Measurements from ENCODE around the gene CARNS1. TPM values are rescaled to one million over a fixed set of nuclear protein-coding genes. Genes with fewer than 3 reads are reported as not detected.

The CARNS1 gene
- total and polyA plus RNA-seq, 2 of the 13 experiments (the other 11 are each of a cell fraction or from before 2014, with no cell fraction given): not detected

DNA sequence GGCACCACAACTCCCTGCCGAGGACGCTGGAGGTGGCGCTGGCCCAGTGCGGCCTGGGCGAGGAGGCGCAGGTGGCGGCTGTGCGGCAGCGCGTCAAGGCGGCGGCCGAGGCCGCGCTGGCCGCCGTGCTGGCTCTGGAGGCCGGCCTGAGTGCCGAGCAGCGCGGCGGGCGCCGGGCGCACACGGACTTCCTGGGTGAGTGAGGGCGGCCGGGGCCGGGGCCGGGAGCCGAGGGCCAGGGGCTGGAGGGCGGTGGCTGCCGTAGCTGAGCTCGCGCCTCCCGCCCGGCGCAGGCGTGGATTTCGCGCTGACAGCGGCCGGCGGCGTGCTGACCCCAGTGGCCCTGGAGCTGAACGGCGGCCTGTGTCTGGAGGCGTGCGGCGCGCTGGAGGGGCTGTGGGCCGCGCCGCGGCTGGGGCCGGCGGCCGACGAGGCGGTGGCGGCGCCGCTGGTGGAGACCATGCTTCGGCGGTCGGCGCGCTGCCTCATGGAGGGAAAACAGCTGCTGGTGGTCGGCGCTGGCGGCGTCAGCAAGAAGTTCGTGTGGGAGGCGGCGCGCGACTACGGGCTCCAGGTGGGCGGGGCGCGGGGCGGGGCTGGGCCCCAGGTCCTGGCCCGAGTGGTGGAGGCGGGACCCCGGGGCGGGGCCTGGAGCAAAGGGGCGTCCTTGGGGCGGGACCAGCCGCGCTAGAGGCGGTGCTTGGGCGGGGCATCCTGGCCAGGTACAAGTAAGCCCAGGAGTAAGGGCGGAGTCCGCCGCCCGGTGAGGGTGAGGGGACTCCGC is 5.4 kb downstream of the CARNS1 start (continued):
- TF ChIP-seq ZNF18 (CRISPR knock-in tag; IDR thresholded peaks at IDR 0.05; ENCODE audit: insufficient replicate concordance) (no peak), MLLT10 (CRISPR knock-in tag; IDR thresholded peaks at IDR 0.05) (no peak), KLF16 (CRISPR knock-in tag; IDR thresholded peaks at IDR 0.05) (peak in 1 of 2 experiments; percentile 29; a peak in 1 of 4 replicates), NFAT5 (CRISPR knock-in tag; IDR thresholded peaks at IDR 0.05) (0 out of 2 replicates have a peak, but pooled peaks have one; percentile 11), ZNF614 (CRISPR knock-in tag; IDR thresholded peaks at IDR 0.05; ENCODE audit: borderline replicate concordance) (no peak), KAT8 (CRISPR knock-in tag; IDR thresholded peaks at IDR 0.05) (0 out of 2 replicates have a peak, but pooled peaks have one; percentile 17), KDM1A (CRISPR knock-in tag; IDR thresholded peaks at IDR 0.05) (no peak), CCDC6 (CRISPR knock-in tag; IDR thresholded peaks at IDR 0.05) (peak; percentile 89; the same call in 1 of the 2 replicates), UBTF (CRISPR knock-in tag; IDR thresholded peaks at IDR 0.05) (peak; percentile 74; the same call in 1 of the 2 replicates), FOXP1 (IDR thresholded peaks at IDR 0.05) (no peak), FOXP1 (CRISPR knock-in tag; IDR thresholded peaks at IDR 0.05) (no peak), KAT7 (CRISPR knock-in tag; IDR thresholded peaks at IDR 0.05; ENCODE audit: borderline replicate concordance) (no peak), JUN (CRISPR knock-in tag; IDR thresholded peaks at IDR 0.05) (no peak), HINFP (CRISPR knock-in tag; IDR thresholded peaks at IDR 0.05; ENCODE audit: low read depth) (no peak), PHF5A (CRISPR knock-in tag; IDR thresholded peaks at IDR 0.05; ENCODE audit: low read depth, unreplicated experiment) (no peak), SRSF4 (IDR thresholded peaks at IDR 0.05; ENCODE audit: low read depth, low read length, poor library complexity, severe bottlenecking) (no peak)
- TF ChIP-seq, protein P1, sequence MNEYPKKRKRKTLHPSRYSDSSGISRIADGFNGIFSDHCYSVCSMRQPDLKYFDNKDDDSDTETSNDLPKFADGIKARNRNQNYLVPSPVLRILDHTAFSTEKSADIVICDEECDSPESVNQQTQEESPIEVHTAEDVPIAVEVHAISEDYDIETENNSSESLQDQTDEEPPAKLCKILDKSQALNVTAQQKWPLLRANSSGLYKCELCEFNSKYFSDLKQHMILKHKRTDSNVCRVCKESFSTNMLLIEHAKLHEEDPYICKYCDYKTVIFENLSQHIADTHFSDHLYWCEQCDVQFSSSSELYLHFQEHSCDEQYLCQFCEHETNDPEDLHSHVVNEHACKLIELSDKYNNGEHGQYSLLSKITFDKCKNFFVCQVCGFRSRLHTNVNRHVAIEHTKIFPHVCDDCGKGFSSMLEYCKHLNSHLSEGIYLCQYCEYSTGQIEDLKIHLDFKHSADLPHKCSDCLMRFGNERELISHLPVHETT (CRISPR knock-in tag; conservative IDR thresholded peaks at IDR 0.05): no peak
